Stimulated activated CD4-positive, alpha-beta T cell treated with anti-CD3 and anti-CD28 coated beads, TNF-alpha, amount 100 ng/mL, for 1 hour (primary cell): ENCODE measurements around the gene FXN.
"Not testable (repeated sequence)": the region's sequence is repeated elsewhere in the genome, so short reads cannot be mapped to it uniquely, and the experiment has no call there.

Experiments
- DNase-seq, 3 donors: peaks; one replicate each; pipeline ENCODE4 v3.0.0-alpha.2; 2020; ENCODE audit warnings: low read depth in 3 of 3, low spot score in 1 of 3

Gene FXN

DNA sequence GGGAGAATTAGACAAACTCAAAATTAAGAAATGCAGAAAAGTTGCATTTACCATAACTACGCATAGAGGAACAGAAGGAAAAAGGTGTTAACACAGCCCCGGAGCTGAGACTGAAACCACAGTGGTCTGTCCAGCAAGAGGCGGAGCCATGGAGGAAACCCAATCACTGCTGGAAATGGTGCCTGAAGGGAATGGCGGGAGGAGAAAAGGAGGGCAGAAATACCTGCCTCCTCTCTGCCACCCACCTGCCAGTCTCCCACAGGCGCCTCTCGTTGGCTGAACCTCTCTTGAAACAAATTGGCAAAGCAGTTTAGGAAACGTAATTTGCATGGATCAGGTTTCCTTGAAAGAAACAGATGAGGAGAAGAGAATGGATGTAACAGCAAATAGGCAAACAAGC, 11.9 kb upstream of the FXN start:
- no peak for DNase-seq

DNA sequence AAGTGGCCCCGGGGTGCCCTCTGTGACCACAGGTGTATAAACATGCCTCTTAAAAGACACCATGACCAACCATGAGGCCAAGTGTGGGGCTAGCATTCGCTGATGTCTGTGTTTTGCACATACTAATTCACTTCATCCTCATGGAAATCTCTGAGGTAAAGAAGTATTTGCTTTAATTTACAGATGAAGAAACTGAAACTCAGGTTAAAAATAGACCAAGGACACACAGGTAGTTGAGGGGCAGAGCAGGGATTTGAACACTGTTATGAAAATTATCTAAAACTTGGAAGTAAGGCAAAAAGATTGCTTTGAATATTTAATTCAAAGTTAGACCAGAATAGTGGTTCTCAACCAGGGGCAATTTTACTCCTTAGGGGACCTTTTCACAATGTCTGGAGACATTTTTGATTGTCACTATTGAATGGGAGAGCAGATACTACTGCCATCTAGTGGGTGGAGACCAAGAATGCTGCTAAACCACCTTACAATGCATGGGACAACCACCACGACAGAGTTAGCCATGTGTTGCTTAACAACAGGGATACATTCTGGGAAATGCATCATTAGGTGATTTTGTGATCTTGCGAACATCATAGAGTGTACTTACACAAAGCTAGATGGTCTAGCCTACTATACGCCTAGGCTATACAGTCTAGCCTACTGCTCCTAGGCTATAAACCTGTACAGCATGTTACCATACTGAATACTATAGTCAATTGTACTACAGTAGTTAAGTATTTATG, 8.0 kb upstream of the FXN start:
- DNase-seq, result peak in 1 of 3 donors; percentile 8

DNA sequence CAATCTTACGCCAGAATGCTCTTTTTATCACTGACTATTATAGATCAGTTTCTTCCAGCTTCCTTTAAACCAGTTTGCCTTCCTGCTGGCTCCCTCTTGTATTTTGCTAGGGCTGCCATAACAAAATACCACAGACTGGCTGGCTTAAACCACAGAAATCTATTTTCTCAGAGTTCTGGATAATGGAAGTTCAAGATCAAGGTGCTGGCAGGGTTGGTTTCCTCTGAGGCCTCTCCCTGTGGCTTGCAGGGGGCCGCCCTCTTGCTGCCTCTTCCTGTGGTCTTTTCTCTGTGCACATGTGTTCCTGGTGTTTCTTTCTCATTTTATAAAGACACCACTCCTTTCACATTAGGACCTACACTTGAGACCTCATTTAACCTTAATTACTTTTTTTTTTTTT, 6.8 kb upstream of the FXN start:
- no peak for DNase-seq

DNA sequence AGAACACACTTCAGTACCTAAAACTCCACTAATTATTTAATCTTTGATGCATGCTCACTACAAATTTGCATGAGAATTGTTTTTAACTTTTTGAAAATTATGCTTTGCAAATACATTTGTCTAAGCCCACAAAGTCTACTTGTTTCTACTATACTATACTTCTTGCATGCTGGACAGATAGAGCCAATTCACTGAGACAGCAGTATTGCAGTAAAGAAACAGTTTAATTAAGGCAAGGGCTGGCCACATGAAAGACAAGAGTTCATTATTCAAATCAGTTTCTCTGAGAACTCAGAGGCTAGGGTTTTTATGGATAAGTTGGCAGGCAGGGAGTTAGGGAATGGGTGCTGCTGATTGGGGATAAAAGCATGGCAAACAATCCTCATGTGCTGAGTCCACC, 6.0 kb upstream of the FXN start:
- no peak for DNase-seq

DNA sequence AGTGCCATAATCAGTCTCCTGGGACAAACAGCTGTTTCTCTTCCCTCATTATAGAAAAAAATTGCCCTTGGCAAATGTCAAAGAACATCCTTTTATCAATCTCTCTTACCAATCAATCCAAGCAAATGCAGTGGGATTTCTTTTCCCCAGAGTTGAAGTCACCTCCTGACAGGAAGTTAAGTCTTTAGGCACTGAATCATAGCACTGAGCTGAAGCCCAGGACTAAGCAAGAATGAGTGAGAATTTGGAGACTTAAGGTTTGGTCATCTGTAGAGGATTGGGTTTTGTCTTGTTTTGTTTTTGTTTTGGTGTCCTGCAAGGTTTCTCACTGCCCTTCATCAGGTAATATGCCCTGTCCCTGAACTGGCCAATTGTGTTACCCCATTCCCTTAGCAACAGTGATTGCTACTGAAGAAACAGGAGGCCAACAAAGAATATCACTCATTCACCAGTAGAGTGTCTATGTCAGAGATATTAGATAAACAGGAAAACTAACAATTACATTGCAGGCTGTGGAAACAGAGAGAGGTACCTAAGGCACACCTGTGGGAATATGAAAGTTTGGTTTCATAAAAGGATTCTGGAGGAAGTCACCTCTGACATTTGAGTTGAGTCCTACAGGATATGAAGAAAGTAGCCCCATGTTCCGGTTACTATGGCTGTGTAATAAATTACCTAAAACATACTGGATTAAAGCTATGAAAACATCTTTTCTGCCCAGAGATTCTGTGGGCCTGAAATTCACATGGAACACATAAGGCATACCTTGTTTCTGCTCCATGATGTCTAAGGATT, 4.5 kb upstream of the FXN start:
- no peak for DNase-seq

DNA sequence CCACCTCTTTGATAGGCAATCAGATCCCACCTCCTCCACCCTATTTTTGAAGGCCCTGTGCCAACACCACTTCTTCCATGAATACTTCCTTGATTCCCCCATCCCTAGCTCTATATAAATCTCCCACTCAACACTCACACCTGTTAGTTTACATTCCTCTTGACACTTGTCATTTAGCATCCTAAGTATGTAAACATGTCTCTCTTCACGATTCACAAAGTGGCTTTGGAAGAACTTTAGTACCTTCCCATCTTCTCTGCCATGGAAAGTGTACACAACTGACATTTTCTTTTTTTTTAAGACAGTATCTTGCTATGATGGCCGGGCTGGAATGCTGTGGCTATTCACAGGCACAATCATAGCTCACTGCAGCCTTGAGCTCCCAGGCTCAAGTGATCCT, 1.5 kb upstream of the FXN start:
- DNase-seq, result no peak

DNA sequence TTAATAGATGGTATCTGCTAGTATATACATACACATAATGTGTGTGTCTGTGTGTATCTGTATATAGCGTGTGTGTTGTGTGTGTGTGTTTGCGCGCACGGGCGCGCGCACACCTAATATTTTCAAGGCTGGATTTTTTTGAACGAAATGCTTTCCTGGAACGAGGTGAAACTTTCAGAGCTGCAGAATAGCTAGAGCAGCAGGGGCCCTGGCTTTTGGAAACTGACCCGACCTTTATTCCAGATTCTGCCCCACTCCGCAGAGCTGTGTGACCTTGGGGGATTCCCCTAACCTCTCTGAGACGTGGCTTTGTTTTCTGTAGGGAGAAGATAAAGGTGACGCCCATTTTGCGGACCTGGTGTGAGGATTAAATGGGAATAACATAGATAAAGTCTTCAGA, 757 bp downstream of the FXN start:
- peak in 1 of 3 donors; percentile 5 for DNase-seq

DNA sequence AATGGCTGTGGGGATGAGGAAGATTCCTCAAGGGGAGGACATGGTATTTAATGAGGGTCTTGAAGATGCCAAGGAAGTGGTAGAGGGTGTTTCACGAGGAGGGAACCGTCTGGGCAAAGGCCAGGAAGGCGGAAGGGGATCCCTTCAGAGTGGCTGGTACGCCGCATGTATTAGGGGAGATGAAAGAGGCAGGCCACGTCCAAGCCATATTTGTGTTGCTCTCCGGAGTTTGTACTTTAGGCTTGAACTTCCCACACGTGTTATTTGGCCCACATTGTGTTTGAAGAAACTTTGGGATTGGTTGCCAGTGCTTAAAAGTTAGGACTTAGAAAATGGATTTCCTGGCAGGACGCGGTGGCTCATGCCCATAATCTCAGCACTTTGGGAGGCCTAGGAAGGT, 1.2 kb downstream of the FXN start:
- DNase-seq, result no peak

DNA sequence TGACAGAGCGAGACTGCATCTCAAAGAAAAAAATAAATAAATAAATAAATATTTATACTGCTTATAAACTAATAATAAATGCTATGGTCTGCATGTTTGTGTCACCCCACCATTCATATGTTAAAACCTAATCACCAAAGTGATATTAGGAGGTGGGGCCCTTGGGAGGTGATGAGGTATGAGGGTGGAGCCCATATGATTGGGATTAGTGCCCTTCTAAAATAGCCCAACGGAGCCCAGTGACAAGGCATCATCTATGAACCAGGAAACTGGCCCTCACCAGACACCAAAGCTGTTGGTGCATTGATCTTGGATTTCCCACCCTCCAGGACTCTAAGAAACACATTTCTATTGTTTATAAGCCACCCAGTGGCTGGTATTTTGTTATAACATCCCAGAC, 5.1 kb downstream of the FXN start:
- DNase-seq, result no peak

DNA sequence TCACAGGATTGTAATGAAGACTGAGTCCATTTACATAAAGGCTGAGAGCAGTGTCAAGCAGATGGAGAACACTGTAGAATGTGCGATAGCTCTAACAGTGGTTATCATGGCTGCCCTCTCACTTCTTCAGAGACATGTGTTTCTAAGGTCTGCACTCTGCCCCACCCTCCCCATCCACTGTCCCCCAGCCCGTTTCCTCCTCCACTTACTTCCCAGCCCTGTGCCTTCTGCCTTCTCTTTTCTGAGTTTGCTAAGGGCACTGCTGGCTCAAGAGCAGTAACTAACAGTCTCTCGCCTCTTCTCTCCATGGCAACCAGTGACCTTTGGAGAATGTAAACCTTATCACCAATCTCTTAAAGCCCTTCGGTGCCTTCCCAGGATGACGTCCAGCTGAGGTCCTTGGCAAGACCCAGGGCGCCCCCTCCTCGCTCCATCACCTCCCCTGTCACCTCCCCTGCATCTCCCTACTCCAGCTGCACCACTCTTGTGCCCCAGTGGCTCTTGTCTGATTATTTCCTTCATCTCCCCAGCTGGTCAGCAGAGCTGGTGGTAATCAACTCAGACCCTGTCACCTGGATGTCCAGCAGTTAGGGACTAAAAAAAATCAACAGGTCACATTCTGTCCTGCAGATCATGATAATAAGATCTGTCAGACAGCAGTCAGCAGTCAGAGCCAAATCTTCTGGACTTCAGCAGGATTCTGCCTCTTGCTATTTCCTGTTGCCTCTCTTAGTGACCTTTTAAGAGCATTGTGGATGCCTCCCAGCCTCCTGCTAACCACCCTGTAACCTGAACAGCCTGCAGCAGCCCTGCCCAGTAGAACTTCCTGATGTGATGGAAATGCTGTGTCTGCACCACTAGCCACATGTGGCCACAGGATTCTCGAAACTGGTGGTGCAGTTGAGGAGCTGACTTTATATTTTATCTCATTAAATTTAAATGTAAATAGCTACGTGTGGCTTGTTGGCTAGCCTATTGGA, 9.0 kb downstream of the FXN start:
- DNase-seq, result no peak

DNA sequence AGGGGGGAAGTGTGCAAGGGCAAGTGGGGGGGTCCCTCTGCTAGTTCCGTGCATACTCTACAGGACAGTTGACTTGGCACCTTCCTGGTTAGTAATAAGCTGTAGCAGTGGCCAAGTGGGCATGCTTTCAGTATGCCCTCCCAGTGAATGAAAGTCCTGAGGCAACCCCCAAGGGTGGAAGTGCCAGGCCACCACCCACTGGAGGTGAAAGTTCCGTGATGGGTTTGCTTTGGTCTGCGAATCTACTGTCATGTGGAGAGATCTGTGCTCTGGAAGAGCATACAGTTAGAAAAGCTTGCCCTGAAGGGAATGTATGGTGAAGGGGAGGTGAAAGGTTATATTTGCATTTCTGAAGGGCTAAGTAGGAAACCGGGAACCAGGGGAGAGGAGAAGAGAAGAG, 10.3 kb downstream of the FXN start:
- no peak for DNase-seq

DNA sequence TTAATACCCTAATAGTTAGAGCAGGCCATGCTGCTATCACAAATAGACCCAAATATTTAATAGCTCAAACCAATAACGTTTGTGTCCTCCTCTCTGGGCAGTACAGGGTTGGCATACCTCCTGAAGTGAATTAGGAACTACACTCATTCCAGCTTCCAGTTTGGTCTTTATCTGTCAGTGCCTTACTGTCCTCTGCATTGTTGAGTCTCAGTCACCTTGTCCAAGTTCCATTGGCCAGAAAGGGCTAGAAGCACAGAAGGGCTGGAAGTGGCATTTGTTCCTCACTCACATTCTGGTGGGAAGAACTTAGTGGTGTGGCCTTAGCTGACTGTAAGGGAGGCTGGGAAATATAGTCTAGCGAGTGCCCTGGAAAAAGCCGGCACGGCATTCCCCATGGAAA, 11.2 kb downstream of the FXN start:
- DNase-seq, result no peak

DNA sequence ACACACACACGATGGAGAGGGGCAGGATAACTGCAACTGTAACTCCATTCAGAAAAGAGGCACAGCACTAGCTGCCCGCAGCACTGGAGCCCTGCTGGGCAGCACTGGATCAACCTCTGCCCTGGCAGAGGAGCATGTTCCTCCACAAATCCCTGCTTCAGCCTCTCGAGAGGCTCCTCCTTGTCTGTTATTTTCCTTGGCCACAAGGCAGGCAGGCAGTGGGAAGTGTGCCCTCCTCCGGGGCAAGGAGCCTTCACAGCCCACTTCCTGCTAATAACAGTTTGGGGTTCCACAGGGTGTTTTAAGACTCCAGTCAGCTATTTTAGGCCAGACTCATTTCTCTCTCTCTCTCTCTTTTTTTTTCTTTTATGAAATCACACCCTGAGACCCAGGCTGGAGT, 11.8 kb downstream of the FXN start:
- DNase-seq, result no peak

DNA sequence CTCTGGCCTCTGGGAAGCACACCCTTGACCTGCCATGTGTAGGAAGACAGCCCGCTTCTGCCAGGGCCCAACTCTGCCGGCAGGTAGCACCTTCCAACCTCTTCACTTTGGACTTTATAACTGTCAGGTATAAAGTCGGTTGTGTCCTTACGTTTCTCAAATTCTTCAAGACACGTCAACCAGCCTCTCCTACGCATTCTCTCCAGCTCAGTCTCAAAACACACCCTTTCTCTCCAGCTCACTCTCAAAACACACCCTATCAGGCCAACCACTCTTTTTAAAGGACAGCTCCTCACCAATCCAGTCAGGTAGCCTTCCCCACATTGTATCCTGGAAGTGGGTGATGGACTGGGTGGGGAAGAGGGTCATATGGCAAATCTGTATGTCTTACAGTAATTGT, 13.5 kb downstream of the FXN start:
- no peak for DNase-seq

DNA sequence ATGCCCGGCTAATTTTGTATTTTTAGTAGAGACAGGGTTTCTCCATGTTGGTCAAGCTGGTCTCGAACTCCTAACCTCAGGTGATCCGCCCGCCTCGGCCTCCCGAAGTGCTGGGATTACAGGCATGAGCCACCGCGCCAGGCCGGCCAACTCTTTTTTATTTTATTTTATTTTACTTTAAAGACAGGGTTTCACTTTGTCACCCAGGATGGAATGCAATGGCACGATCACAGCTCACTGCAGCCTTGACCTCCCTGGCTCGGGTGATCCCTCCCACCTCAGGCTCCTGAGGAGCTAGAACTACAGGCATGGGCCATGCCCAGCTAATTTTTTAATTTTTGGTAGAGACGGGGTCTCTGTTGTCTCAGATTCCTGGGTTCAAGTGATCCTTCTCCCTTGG, 15.4 kb downstream of the FXN start:
- not testable (repeated sequence) for DNase-seq

DNA sequence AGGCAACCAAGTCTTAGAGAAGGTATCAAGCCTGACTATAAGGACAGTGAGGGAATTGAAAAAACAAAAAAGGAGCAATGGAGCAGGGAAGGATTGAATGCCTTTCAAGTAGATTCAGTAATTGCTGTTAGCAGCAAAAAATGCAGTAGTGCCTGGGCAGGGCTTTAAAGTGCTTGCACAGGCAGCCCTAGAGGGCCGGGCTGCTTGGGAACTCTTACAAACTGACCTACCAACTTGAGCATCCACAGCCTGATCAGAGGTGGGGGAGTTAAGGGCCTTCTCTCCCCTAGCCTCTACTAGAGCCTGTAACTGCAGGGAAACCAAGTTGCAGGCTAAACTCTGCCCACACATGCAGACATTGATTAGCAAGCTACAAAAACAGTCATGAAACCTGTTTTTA, 19.4 kb downstream of the FXN start:
- no peak for DNase-seq

DNA sequence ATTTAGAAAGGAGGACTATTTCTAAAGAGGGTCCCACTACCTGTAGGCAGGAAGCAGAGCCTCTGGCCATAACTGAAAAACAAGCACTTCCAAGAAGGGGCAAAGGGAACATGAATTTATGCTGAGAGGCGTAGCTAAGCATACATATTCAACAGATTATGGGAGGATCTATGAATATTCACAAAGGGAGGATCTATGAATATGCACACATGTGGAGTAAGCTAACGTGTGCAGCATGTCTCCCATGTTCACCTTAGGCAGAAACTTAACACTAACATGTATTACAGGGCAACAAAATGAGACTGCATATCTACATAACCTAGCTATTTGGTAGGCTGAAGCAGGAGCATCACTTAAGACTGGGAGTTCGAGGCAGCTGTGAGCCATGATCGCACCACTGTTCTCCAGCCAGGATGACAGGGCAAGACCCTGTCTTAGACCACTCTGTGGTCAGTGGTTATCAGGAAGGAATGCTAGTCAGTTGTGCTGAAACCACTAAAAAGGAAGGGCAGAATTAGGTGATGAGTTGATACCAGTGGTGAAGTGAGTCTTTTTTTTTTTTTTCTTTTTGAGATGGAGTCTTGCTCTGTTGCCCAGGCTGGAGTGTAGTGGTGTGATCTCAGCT, 20.8 kb downstream of the FXN start:
- no peak for DNase-seq

DNA sequence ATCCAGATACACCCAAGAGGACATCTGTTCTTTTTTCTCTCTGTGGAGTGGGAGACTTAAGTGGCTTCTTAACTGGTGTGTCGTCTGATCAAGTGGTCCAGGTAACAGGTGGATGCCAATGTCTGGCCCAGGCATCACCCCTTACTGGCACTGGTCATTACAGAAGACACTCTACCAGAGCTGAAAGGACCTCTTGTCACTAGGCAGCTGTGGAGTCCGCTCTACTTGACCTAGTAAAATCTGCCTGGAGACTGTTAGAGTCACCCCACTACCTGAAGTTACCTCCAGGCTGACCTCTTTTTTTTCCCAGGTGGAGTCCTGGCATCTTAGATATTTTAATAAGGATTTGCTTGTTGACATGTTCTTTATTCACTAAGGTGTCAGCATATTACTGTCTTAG, 22.5 kb downstream of the FXN start:
- DNase-seq, result no peak

DNA sequence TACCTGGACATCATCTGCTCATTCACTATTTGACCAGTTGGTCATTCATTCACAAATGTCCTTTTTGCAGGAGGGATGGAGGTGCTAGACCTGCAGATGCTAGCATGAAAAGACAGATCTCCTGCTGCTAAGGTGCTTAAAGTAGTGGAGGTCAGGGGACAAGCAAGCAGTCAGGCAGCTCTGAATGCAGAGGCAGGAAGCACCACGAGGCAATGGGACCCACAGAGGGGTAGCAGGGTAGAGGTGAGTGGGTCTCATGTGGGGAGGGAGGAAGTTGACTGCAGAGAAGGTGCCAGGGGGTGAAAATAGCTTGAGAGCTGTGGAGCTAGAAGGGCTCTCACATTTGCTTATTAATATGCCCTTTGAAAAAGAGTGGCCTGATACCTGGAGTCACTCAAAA, 25.2 kb downstream of the FXN start:
- DNase-seq, result no peak

DNA sequence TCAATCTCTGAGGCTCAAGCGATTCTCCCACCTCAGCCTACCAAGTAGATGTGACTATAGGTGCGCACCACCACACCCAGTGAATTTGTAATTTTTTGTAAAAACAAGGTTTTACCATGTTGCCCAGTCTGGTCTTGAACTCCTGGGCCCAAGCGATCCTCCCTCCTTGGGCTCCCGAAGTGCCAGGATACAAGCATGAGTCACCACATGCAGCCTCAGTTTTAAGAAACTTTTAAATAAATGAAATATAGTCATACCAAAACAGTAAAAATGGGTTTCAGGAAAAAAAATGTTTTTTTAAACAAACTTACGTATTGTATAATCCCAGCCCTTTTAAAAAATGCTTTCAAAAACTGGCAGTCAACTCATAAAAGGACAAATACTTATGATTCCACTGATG, 26.6 kb downstream of the FXN start:
- no peak for DNase-seq

DNA sequence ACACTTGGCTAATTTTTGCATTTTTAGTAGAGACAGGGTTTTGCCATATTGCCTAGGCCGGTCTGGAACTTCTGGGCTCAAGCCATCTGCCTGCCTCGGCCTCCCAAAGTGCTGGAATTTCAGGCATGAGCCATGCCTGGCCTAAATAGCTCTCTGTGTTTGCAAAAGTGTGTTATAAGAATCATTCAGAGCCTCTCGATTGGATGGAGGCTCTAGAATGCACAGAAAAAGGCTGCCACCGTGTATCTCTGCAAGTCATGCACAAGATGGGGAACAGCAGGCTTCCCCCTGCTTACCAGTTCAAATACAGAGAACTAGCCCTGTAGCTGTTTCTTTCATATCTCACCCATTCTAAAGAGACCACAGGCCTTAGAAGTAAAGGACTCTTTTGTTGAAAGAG, 28.3 kb downstream of the FXN start:
- no peak for DNase-seq
